ENCODE results near the gene DDA1. TPM values are rescaled to one million over a fixed set of nuclear protein-coding genes. Genes with fewer than 3 reads are reported as not detected.

The DDA1 gene
- total RNA-seq, 1 donor from 2014 or later, result 15.8 TPM

- no peak for TF ChIP-seq CTCF (IDR thresholded peaks at IDR 0.05)
- intact Hi-C loops (cut with DNase I), result no loop called here
- H3K9me3 ChIP-seq, result no peaks in the 10 kb centered on the region
- no peak overlapping the region for H3K4me3 ChIP-seq
- DNase-seq (ENCODE audit: low spot score in 2 of 2), result no peak
- H3K36me3 ChIP-seq, result no peaks in the 10 kb centered on the region
- no peak overlapping the region for H3K27ac ChIP-seq
- H3K27me3 ChIP-seq, result peaks cover 8% of the 10 kb centered on the region
- peaks cover 7 to 11% of the 10 kb centered on the region in 2 donors for H3K4me1 ChIP-seq
Observed at GRCh38 chr19:17285415-17286135, 23.8 kb upstream of the DDA1 start.

DNA sequence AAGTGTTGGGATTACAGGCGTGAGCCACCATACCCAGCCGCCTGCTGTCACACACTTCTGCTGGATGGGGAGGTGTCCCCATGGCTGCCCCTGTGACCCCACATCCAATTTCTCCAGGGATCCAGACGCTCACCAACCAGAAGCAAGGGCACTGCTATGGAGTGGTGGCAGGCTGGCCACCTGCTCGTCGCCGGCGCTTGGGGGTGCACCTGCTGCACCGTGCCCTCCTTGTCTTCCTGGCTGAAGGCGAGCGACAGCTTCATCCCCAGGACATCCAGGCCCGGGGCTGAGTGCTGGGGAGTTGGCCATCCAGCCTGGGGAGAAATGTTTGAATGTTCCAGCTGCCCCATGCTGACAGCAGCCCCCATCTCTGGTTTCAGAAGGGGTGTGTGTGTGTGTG lies 23.1 kb upstream of the DDA1 start:
- H3K9me3 ChIP-seq, result no peaks in the 10 kb centered on the region
- peaks cover 7 to 11% of the 10 kb centered on the region in 2 donors for H3K4me1 ChIP-seq
- TF ChIP-seq CTCF (IDR thresholded peaks at IDR 0.05), result no peak
- peaks cover 8% of the 10 kb centered on the region for H3K27me3 ChIP-seq
- no peak overlapping the region for H3K4me3 ChIP-seq
- no peak overlapping the region for H3K27ac ChIP-seq
- DNase-seq (ENCODE audit: low spot score in 2 of 2), result no peak
- intact Hi-C loops (cut with DNase I), result no loop called here
- H3K36me3 ChIP-seq, result no peaks in the 10 kb centered on the region

DNA sequence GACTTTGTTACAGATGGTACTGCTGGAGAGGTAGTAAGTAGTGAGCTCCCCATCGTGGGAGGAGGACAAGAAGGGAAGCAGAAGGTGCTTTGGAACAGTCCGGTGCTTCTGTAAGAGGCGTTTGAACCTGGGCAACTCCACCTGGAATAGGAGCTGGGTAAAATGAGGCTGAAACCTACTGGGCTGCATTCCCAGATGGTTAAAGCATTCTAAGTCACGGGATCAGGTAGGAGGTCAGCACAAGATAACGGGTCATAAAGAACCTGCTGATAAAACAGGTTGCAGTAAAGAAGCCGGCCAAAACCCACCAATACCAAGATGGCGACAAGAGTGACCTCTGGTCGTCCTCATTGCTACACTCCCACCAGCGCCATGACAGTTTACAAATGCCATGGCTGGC lies 22.6 kb upstream of the DDA1 start:
- Histone ChIP-seq H3K9me3 (no peaks in the 10 kb centered on the region), H3K4me3 (no peak overlapping the region), H3K4me1 (peaks cover 5 to 8% of the 10 kb centered on the region in 2 donors), H3K27me3 (peaks cover 3% of the 10 kb centered on the region), H3K27ac (no peak overlapping the region), H3K36me3 (no peaks in the 10 kb centered on the region)
- DNase-seq (ENCODE audit: low spot score in 2 of 2), result no peak
- no peak for TF ChIP-seq CTCF (IDR thresholded peaks at IDR 0.05)
- intact Hi-C loops (cut with DNase I), result no loop called here

- DNase-seq (ENCODE audit: low spot score in 2 of 2), result no peak
- no peaks in the 10 kb centered on the region for H3K36me3 ChIP-seq
- no peaks in the 10 kb centered on the region for H3K9me3 ChIP-seq
- no peak overlapping the region for H3K27ac ChIP-seq
- no peak overlapping the region for H3K4me3 ChIP-seq
- TF ChIP-seq CTCF (IDR thresholded peaks at IDR 0.05), result no peak
- no peaks in the 10 kb centered on the region for H3K27me3 ChIP-seq
- intact Hi-C loops (cut with DNase I), result no loop called here
- peaks cover 3 to 10% of the 10 kb centered on the region in 2 donors for H3K4me1 ChIP-seq
Observed at GRCh38 chr19:17289489-17289888, 19.9 kb upstream of the DDA1 start.

- Histone ChIP-seq H3K4me1 (peaks cover 3 to 10% of the 10 kb centered on the region in 2 donors), H3K27me3 (no peaks in the 10 kb centered on the region), H3K9me3 (no peaks in the 10 kb centered on the region), H3K36me3 (no peaks in the 10 kb centered on the region), H3K27ac (peak overlapping the region; percentile 69 to 73), H3K4me3 (peak overlapping the region; percentile 50 to 66)
- TF ChIP-seq CTCF (IDR thresholded peaks at IDR 0.05), result peak; percentile 71 to 83 (median 82)
- intact Hi-C loops (cut with DNase I), result loop anchor here (1.0 to 5.0 kb wide), 3 partner anchors 13 to 175 kb away; partner anchors contain the start of gene MRPL34
- peak; percentile 41 to 86 for DNase-seq (ENCODE audit: low spot score in 2 of 2)
Observed at GRCh38 chr19:17292301-17293074, 16.9 kb upstream of the DDA1 start.

Measured in ascending aorta (tissue), 2 donors.